Measurements from ENCODE around the gene DLK2.
"Not testable (repeated sequence)": the region's sequence is repeated elsewhere in the genome, so short reads cannot be mapped to it uniquely, and the experiment has no call there.

Gene DLK2

GRCh38 chr6:43421831-43422230 lies 33.5 kb downstream of the DLK2 start:
- no peak for DNase-seq

- no peak for DNase-seq
These were observed 35.2 kb downstream of the DLK2 start for GRCh38 chr6:43420012-43420709.

- DNase-seq = no peak
These were observed 38.4 kb downstream of the DLK2 start for GRCh38 chr6:43416935-43417334.

- not testable (repeated sequence) for DNase-seq
These were observed 40.1 kb downstream of the DLK2 start for GRCh38 chr6:43415275-43415674.

- no peak for DNase-seq
These were observed 42.3 kb downstream of the DLK2 start for GRCh38 chr6:43413002-43413401.

- DNase-seq = no peak
These were observed 42.8 kb downstream of the DLK2 start for GRCh38 chr6:43412541-43412940.

- not testable (repeated sequence) for DNase-seq
These were observed 44.6 kb downstream of the DLK2 start for GRCh38 chr6:43410776-43411175.

GRCh38 chr6:43408259-43408658 lies 47.1 kb downstream of the DLK2 start:
- DNase-seq = no peak

- DNase-seq = no peak
These were observed 48.1 kb downstream of the DLK2 start for GRCh38 chr6:43407296-43407695.

GRCh38 chr6:43405354-43405753 lies 50.0 kb downstream of the DLK2 start:
- DNase-seq = no peak

GRCh38 chr6:43402820-43403219 lies 52.5 kb downstream of the DLK2 start:
- DNase-seq = no peak

- no peak for DNase-seq
These were observed 53.6 kb downstream of the DLK2 start for GRCh38 chr6:43401730-43402129.

Data from activated CD4-positive, alpha-beta T cell treated with anti-CD3 and anti-CD28 coated beads for 4 hours (primary cell).